KOPT-K1 (cell line): ENCODE results near the gene AKAIN1.

Experiments used
- H3K27ac ChIP-seq: fragments of 200-600 bp; sonication (generic); 2 replicates; pipeline ENCODE4 v1.5.1; 2016; ENCODE audit warnings: antibody characterized with exemption, mild to moderate bottlenecking, low read depth, low read length; ENCODE audit not compliant: poor library complexity, severe bottlenecking
- H3K36me3 ChIP-seq: fragments of 200-600 bp; sonication (generic); 2 replicates; pipeline ENCODE4 v1.5.1; 2017; ENCODE audit warnings: antibody characterized with exemption, mild to moderate bottlenecking, low read length, moderate library complexity; ENCODE audit not compliant: insufficient read depth
- H3K9me3 ChIP-seq: fragments of 200-600 bp; sonication (generic); 2 replicates; pipeline ENCODE4 v1.5.1; 2017; ENCODE audit warnings: antibody characterized with exemption, low read length, mild to moderate bottlenecking; ENCODE audit not compliant: insufficient read depth, poor library complexity, severe bottlenecking

AKAIN1 gene

GRCh38 chr18:5145168-5145825 is 51.8 kb downstream of the AKAIN1 start:
- Histone ChIP-seq H3K9me3 (no peaks in the 10 kb centered on the region), H3K27ac (no peak overlapping the region), H3K36me3 (no peaks in the 10 kb centered on the region)

GRCh38 chr18:5144629-5145028 is 52.4 kb downstream of the AKAIN1 start:
- no peaks in the 10 kb centered on the region for H3K36me3 ChIP-seq
- H3K27ac ChIP-seq, result no peak overlapping the region
- no peaks in the 10 kb centered on the region for H3K9me3 ChIP-seq

GRCh38 chr18:5142859-5143258 is 54.2 kb downstream of the AKAIN1 start:
- H3K27ac ChIP-seq, result no peak overlapping the region
- no peaks in the 10 kb centered on the region for H3K9me3 ChIP-seq
- H3K36me3 ChIP-seq, result no peaks in the 10 kb centered on the region

- no peaks in the 10 kb centered on the region for H3K9me3 ChIP-seq
- H3K27ac ChIP-seq, result no peak overlapping the region
These were observed 54.9 kb downstream of the AKAIN1 start for GRCh38 chr18:5142131-5142530.

GRCh38 chr18:5137261-5137660 is 59.8 kb downstream of the AKAIN1 start:
- Histone ChIP-seq H3K27ac (no peak overlapping the region), H3K36me3 (no peaks in the 10 kb centered on the region), H3K9me3 (no peaks in the 10 kb centered on the region)

More at GRCh38 chr18:5142131-5142530, 54.9 kb downstream of the AKAIN1 start:
- no peaks in the 10 kb centered on the region for H3K36me3 ChIP-seq

GRCh38 chr18:5132987-5133386 is 64.1 kb downstream of the AKAIN1 start:
- no peaks in the 10 kb centered on the region for H3K36me3 ChIP-seq
- no peak overlapping the region for H3K27ac ChIP-seq
- H3K9me3 ChIP-seq, result no peaks in the 10 kb centered on the region

GRCh38 chr18:5122272-5122671 is 74.8 kb downstream of the AKAIN1 start:
- Histone ChIP-seq H3K36me3 (no peaks in the 10 kb centered on the region), H3K27ac (no peak overlapping the region), H3K9me3 (peaks cover 10% of the 10 kb centered on the region)

- Histone ChIP-seq H3K9me3 (no peaks in the 10 kb centered on the region), H3K36me3 (no peaks in the 10 kb centered on the region)
These were observed 86.8 kb downstream of the AKAIN1 start for GRCh38 chr18:5110266-5110665.

GRCh38 chr18:5107988-5108387 is 89.1 kb downstream of the AKAIN1 start:
- Histone ChIP-seq H3K36me3 (no peaks in the 10 kb centered on the region), H3K9me3 (no peaks in the 10 kb centered on the region), H3K27ac (no peak overlapping the region)

More at GRCh38 chr18:5110266-5110665, 86.8 kb downstream of the AKAIN1 start:
- H3K27ac ChIP-seq, result no peak overlapping the region

- Histone ChIP-seq H3K9me3 (no peaks in the 10 kb centered on the region), H3K27ac (no peak overlapping the region), H3K36me3 (no peaks in the 10 kb centered on the region)
These were observed 90.3 kb downstream of the AKAIN1 start for GRCh38 chr18:5106730-5107129.

- Histone ChIP-seq H3K27ac (no peak overlapping the region), H3K36me3 (no peaks in the 10 kb centered on the region), H3K9me3 (no peaks in the 10 kb centered on the region)
These were observed 92.8 kb downstream of the AKAIN1 start for GRCh38 chr18:5104246-5104645.

GRCh38 chr18:5103693-5104092 is 93.4 kb downstream of the AKAIN1 start:
- Histone ChIP-seq H3K36me3 (no peaks in the 10 kb centered on the region), H3K9me3 (no peaks in the 10 kb centered on the region), H3K27ac (no peak overlapping the region)

GRCh38 chr18:5103286-5103685 is 93.8 kb downstream of the AKAIN1 start:
- H3K27ac ChIP-seq, result no peak overlapping the region
- H3K36me3 ChIP-seq, result no peaks in the 10 kb centered on the region
- no peaks in the 10 kb centered on the region for H3K9me3 ChIP-seq

- Histone ChIP-seq H3K9me3 (no peaks in the 10 kb centered on the region), H3K27ac (no peak overlapping the region), H3K36me3 (no peaks in the 10 kb centered on the region)
These were observed 99.8 kb downstream of the AKAIN1 start for GRCh38 chr18:5097116-5097703.

- Histone ChIP-seq H3K27ac (no peak overlapping the region), H3K9me3 (no peaks in the 10 kb centered on the region)
These were observed 101.8 kb downstream of the AKAIN1 start for GRCh38 chr18:5095239-5095638.

GRCh38 chr18:5093902-5094301 is 103.2 kb downstream of the AKAIN1 start:
- Histone ChIP-seq H3K9me3 (no peaks in the 10 kb centered on the region), H3K36me3 (no peaks in the 10 kb centered on the region), H3K27ac (no peak overlapping the region)

More at GRCh38 chr18:5095239-5095638, 101.8 kb downstream of the AKAIN1 start:
- no peaks in the 10 kb centered on the region for H3K36me3 ChIP-seq
